ENCODE data around the gene NXN.

- TF ChIP-seq, protein P1, sequence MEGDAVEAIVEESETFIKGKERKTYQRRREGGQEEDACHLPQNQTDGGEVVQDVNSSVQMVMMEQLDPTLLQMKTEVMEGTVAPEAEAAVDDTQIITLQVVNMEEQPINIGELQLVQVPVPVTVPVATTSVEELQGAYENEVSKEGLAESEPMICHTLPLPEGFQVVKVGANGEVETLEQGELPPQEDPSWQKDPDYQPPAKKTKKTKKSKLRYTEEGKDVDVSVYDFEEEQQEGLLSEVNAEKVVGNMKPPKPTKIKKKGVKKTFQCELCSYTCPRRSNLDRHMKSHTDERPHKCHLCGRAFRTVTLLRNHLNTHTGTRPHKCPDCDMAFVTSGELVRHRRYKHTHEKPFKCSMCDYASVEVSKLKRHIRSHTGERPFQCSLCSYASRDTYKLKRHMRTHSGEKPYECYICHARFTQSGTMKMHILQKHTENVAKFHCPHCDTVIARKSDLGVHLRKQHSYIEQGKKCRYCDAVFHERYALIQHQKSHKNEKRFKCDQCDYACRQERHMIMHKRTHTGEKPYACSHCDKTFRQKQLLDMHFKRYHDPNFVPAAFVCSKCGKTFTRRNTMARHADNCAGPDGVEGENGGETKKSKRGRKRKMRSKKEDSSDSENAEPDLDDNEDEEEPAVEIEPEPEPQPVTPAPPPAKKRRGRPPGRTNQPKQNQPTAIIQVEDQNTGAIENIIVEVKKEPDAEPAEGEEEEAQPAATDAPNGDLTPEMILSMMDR (IDR thresholded peaks at IDR 0.05), result no peak
- no peak for TF ChIP-seq POLR2A (IDR thresholded peaks at IDR 0.05)
- no peak for TF ChIP-seq EP300 (IDR thresholded peaks at IDR 0.05)
Observed at GRCh38 chr17:753418-753817, 226.2 kb downstream of the NXN start.

All from tibial nerve (tissue), 4 donors.